Measurements from ENCODE around the gene CR1L.
"Not testable (repeated sequence)": the region's sequence is repeated elsewhere in the genome, so short reads cannot be mapped to it uniquely, and the experiment has no call there.

CR1L gene

GRCh38 chr1:207690551-207690950 is 45.6 kb downstream of the CR1L start:
- DNase-seq = not testable (repeated sequence)

- DNase-seq = no peak
These were observed 46.1 kb downstream of the CR1L start for GRCh38 chr1:207691010-207691409.

GRCh38 chr1:207691841-207692240 is 46.9 kb downstream of the CR1L start:
- DNase-seq = no peak

- DNase-seq = not testable (repeated sequence)
These were observed 47.4 kb downstream of the CR1L start for GRCh38 chr1:207692291-207692690.

- no peak for DNase-seq
These were observed 51.0 kb downstream of the CR1L start for GRCh38 chr1:207695891-207696290.

GRCh38 chr1:207698822-207699483 is 54.0 kb downstream of the CR1L start:
- peak; percentile 63 for DNase-seq

- no peak for DNase-seq
These were observed 57.4 kb downstream of the CR1L start for GRCh38 chr1:207702317-207702716.

GRCh38 chr1:207703712-207704111 is 58.8 kb downstream of the CR1L start:
- no peak for DNase-seq

- DNase-seq = not testable (repeated sequence)
These were observed 63.1 kb downstream of the CR1L start for GRCh38 chr1:207708004-207708403.

GRCh38 chr1:207711285-207711684 is 66.4 kb downstream of the CR1L start:
- DNase-seq = no peak

- not testable (repeated sequence) for DNase-seq
These were observed 67.8 kb downstream of the CR1L start for GRCh38 chr1:207712701-207713100.

GRCh38 chr1:207713529-207713928 is 68.6 kb downstream of the CR1L start:
- DNase-seq = no peak

GRCh38 chr1:207719234-207719633 is 74.3 kb downstream of the CR1L start:
- DNase-seq = no peak

- not testable (repeated sequence) for DNase-seq
These were observed 83.4 kb downstream of the CR1L start for GRCh38 chr1:207728200-207728858.

- not testable (repeated sequence) for DNase-seq
These were observed 92.7 kb downstream of the CR1L start for GRCh38 chr1:207737503-207738157.

- DNase-seq = not testable (repeated sequence)
These were observed 93.3 kb downstream of the CR1L start for GRCh38 chr1:207738158-207738659.

GRCh38 chr1:207740207-207740606 is 95.3 kb downstream of the CR1L start:
- no peak for DNase-seq

- DNase-seq = no peak
These were observed 98.1 kb downstream of the CR1L start for GRCh38 chr1:207742850-207743555.

GRCh38 chr1:207744000-207744534 is 99.1 kb downstream of the CR1L start:
- DNase-seq = no peak

- DNase-seq = no peak
These were observed 100.4 kb downstream of the CR1L start for GRCh38 chr1:207745285-207745684.

GRCh38 chr1:207745839-207746767 is 101.2 kb downstream of the CR1L start:
- no peak for DNase-seq

Data from activated CD8-positive, alpha-beta memory T cell treated with anti-CD3 and anti-CD28 coated beads, Interleukin-2, amount 50 U/mL, for 48 hours (primary cell).